HCT116 (cell line): ENCODE data around the gene OVAAL. TPM values are rescaled to one million over a fixed set of nuclear protein-coding genes. Genes with fewer than 3 reads are reported as not detected.

ENCODE experiments used
- ATAC-seq: fragments of 200-7000 bp; cut with Tn5 transposase; 2 replicates; pipeline ENCODE4 v1.9.1; 2020; ENCODE audit warnings: mild to moderate bottlenecking, moderate library complexity
- BruUV-seq: library from RNA; stranded (reverse); fragments of 400-500 nt; replicated peaks from 2 replicates; lab custom pipeline; 2021; lab: Mats Ljungman, UMichigan
- CTCF ChIA-PET: fragments of 300-600 bp; sonication (Branson Sonifier 250); formaldehyde crosslinking; loops from one replicate; lab custom pipeline; 2021; ENCODE audit warnings: antibody characterized with exemption; lab: Charles Lee
- POLR2A ChIA-PET: fragments of 300-600, 350-600 bp; sonication (Branson Sonifier 250); formaldehyde crosslinking; loops from one replicate; lab custom pipeline; 2021; ENCODE audit warnings: antibody characterized with exemption; lab: Charles Lee
- RAD21 ChIA-PET, 2 experiments: fragments of 300-600 bp; sonication (Branson Sonifier 250); formaldehyde crosslinking; loops; one replicate each; lab custom pipeline; 2023; ENCODE audit warnings: low total read pairs in 2 of 2; ENCODE audit not compliant: uncharacterized antibody in 2 of 2, unreplicated experiment in 2 of 2, low non-redundant PET in 1 of 2; lab: Charles Lee
- DNase-seq: peaks from one replicate; pipeline ENCODE4 v3.0.0-alpha.2; 2010; ENCODE audit warnings: low read depth, low spot score
- H2AFZ ChIP-seq: fragments of 200-600 bp; shearing (Covaris generic), sonication (generic); 2 replicates; pipeline ENCODE4 v1.6.1; 2017; ENCODE audit warnings: low read depth, mixed run types, mixed read lengths, antibody characterized with exemption, low read length; ENCODE audit not compliant: poor library complexity, severe bottlenecking
- H3K27ac ChIP-seq: 2 replicates; pipeline ENCODE4 v1.5.1; 2012; ENCODE audit warnings: low read depth, low read length
- H3K27me3 ChIP-seq: fragments of 200-600 bp; sonication (generic); 2 replicates; pipeline ENCODE4 v1.6.1; 2016; ENCODE audit warnings: mixed run types, low read length, mixed read lengths; ENCODE audit not compliant: insufficient read depth
- H3K36me3 ChIP-seq, 2 experiments: fragments of 200-500 bp in 1 of 2; fragments of 200-600 bp in 1 of 2; sonication (Bioruptor generic) in 1 of 2; sonication (generic) in 1 of 2; 2 replicates each; pipeline versions ENCODE4 v1.5.1 to v1.6.1; 2014 to 2016; ENCODE audit warnings: low read length in 2 of 2, inconsistent platforms in 1 of 2, mixed read lengths in 1 of 2, mixed run types in 1 of 2; ENCODE audit not compliant: insufficient read depth in 2 of 2, control insufficient read depth in 1 of 2
- H3K4me1 ChIP-seq, 2 experiments: fragments of 200-600 bp in 1 of 2; sonication (generic) in 1 of 2; 2 replicates each; pipeline versions ENCODE4 v1.5.1 to v1.6.1; 2012 to 2017; ENCODE audit warnings: low read length in 2 of 2, inconsistent platforms in 1 of 2, mild to moderate bottlenecking in 1 of 2, mixed read lengths in 1 of 2, mixed run types in 1 of 2, moderate library complexity in 1 of 2; ENCODE audit not compliant: insufficient read depth in 2 of 2, control insufficient read depth in 1 of 2
- H3K4me2 ChIP-seq: fragments of 200-600 bp; sonication (generic); 2 replicates; pipeline ENCODE4 v1.6.1; 2017; ENCODE audit warnings: mixed run types, low read length, mixed read lengths
- H3K4me3 ChIP-seq, 2 experiments: fragments of 200-600 bp in 1 of 2; sonication (generic) in 1 of 2; replicated peaks in 1 of 2; 2 replicates each; pipeline ENCODE4 v1.5.1; 2011 to 2016; ENCODE audit warnings: low read length in 2 of 2, control low read depth in 1 of 2, low read depth in 1 of 2, mild to moderate bottlenecking in 1 of 2, mixed read lengths in 1 of 2, mixed run types in 1 of 2
- H3K79me2 ChIP-seq: fragments of 200-600 bp; sonication (generic); 2 replicates; pipeline ENCODE4 v1.6.1; 2017; ENCODE audit warnings: mild to moderate bottlenecking, mixed run types, low read length, moderate library complexity, mixed read lengths; ENCODE audit not compliant: insufficient read depth
- H3K9ac ChIP-seq: fragments of 200-600 bp; sonication (generic); 2 replicates; pipeline ENCODE4 v1.6.1; 2016; ENCODE audit warnings: low read length, mixed read lengths
- H3K9me2 ChIP-seq: fragments of 200-600 bp; sonication (generic), shearing (Covaris generic); 2 replicates; pipeline ENCODE4 v1.6.1; 2017; ENCODE audit warnings: mixed run types, mild to moderate bottlenecking, moderate library complexity; ENCODE audit not compliant: insufficient read depth
- H3K9me3 ChIP-seq, 2 experiments: fragments of 200-500 bp in 1 of 2; fragments of 200-600 bp in 1 of 2; sonication (Bioruptor generic) in 1 of 2; sonication (generic) in 1 of 2; 2 replicates each; pipeline ENCODE4 v1.6.1; 2014 to 2017; ENCODE audit warnings: low read length in 2 of 2, mixed read lengths in 2 of 2, inconsistent platforms in 1 of 2, low read depth in 1 of 2, mild to moderate bottlenecking in 1 of 2, mixed run types in 1 of 2, moderate library complexity in 1 of 2; ENCODE audit not compliant: control insufficient read depth in 1 of 2, insufficient read depth in 1 of 2
- H4K20me1 ChIP-seq: fragments of 200-600 bp; sonication (generic), shearing (Covaris generic); 2 replicates; pipeline ENCODE4 v1.6.1; 2017; ENCODE audit warnings: mixed run types, mild to moderate bottlenecking, moderate library complexity; ENCODE audit not compliant: insufficient read depth
- CBX3 ChIP-seq: IDR thresholded peaks from 2 replicates; pipeline ENCODE4 v1.6.1; 2012; ENCODE audit warnings: low read depth
- CEBPB ChIP-seq: IDR thresholded peaks from 2 replicates; pipeline ENCODE4 v1.6.1; 2012; ENCODE audit warnings: low read depth
- EGR1 ChIP-seq: IDR thresholded peaks from 2 replicates; pipeline ENCODE4 v1.6.1; 2012; ENCODE audit warnings: low read depth
- ELF1 ChIP-seq: IDR thresholded peaks from 2 replicates; pipeline ENCODE4 v1.6.1; 2012; ENCODE audit warnings: low read depth, borderline replicate concordance
- EZH2 ChIP-seq: fragments of 200-600 bp; sonication (generic); IDR thresholded peaks from 2 replicates; pipeline ENCODE4 v1.6.1; 2017; ENCODE audit warnings: antibody characterized with exemption, mixed run types
- EZH2phosphoT487 ChIP-seq: fragments of 200-600 bp; IDR thresholded peaks from 2 replicates; pipeline ENCODE4 v1.6.1; 2018; ENCODE audit warnings: antibody characterized with exemption, borderline replicate concordance
- FOSL1 ChIP-seq: IDR thresholded peaks from 2 replicates; pipeline ENCODE4 v1.6.1; 2012; ENCODE audit warnings: low read depth
- JUND ChIP-seq: IDR thresholded peaks from 2 replicates; pipeline ENCODE4 v1.6.1; 2012
- POLR2A ChIP-seq: IDR thresholded peaks from 2 replicates; pipeline ENCODE4 v1.7.0; 2011; ENCODE audit warnings: borderline replicate concordance; ENCODE audit not compliant: insufficient read depth, insufficient read length; ENCODE audit errors: extremely low read depth
- RAD21 ChIP-seq: IDR thresholded peaks from 2 replicates; pipeline ENCODE4 v1.6.1; 2012; ENCODE audit warnings: low read depth, mild to moderate bottlenecking
- SIN3A ChIP-seq: IDR thresholded peaks from 2 replicates; pipeline ENCODE4 v1.6.1; 2012; ENCODE audit warnings: low read depth
- SRF ChIP-seq: IDR thresholded peaks from 2 replicates; pipeline ENCODE4 v1.6.1; 2012; ENCODE audit warnings: low read depth
- YY1 ChIP-seq: IDR thresholded peaks from 2 replicates; pipeline ENCODE4 v1.6.1; 2011; ENCODE audit warnings: low read length, low read depth, moderate library complexity, mild to moderate bottlenecking; ENCODE audit not compliant: insufficient replicate concordance; ENCODE audit errors: extremely low read depth
- ZFX ChIP-seq: fragments of 450-650 bp; IDR thresholded peaks from 2 replicates; pipeline ENCODE4 v1.6.1; 2017
- ZNF274 ChIP-seq: fragments of 200-500 bp; sonication (Bioruptor generic); IDR thresholded peaks from 2 replicates; pipeline ENCODE4 v1.6.1; 2014; ENCODE audit warnings: mild to moderate bottlenecking, low read depth, low read length, inconsistent platforms
- intact Hi-C: fragments of 100-400 bp; cut with micrococcal nuclease; formaldehyde crosslinking; loops from 2 replicates; pipeline ENCODE4 v1.10.0; 2022
- total RNA-seq: library from RNA; stranded (reverse); gene quantifications from one replicate; pipeline ENCODE4 v1.2.1, GENCODE V29; 2021; ENCODE audit not compliant: unreplicated experiment
- TF ChIP-seq, protein P1 (sequence below): IDR thresholded peaks from 2 replicates; pipeline ENCODE4 v1.6.1; 2012
- TF ChIP-seq, protein P2 (sequence below): IDR thresholded peaks from 2 replicates; pipeline ENCODE4 v1.6.1; 2012
- TF ChIP-seq, protein P3 (sequence below): IDR thresholded peaks from 2 replicates; pipeline ENCODE4 v1.6.1; 2011; ENCODE audit warnings: mild to moderate bottlenecking, low read length, moderate library complexity; ENCODE audit not compliant: insufficient replicate concordance; ENCODE audit errors: extremely low read depth
- TF ChIP-seq, protein P4 (sequence below): IDR thresholded peaks from 2 replicates; pipeline ENCODE4 v1.6.1; 2012; ENCODE audit warnings: low read depth

The OVAAL gene
- total RNA-seq, 1 experiment from 2014 or later: not detected

DNA sequence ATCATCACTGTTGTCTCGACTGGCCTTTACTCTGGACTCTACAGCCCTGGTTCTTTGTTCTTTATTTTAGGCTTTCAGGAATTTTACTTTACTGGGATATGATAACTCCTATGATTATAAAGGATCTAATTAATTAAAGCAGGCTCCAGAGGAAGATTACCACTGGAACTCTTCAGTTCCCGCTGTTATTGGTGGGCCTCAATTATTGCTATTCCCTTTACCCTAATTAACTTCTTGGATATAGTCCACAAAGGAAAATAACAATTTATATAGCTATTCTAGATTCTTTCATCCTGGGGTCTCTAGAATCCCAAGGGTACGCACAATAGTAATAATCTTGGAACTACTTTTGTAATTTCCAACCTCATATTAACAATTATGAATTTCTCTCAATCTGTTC is 8.5 kb upstream of the OVAAL start:
- Histone ChIP-seq H3K36me3 (no peaks in the 10 kb centered on the region), H2AFZ (no peak overlapping the region), H3K9me3 (no peaks in the 10 kb centered on the region), H3K4me3 (no peak overlapping the region), H4K20me1 (no peaks in the 10 kb centered on the region), H3K4me1 (no peaks in the 10 kb centered on the region), H3K79me2 (no peaks in the 10 kb centered on the region), H3K27me3 (no peaks in the 10 kb centered on the region), H3K9me2 (no peaks in the 10 kb centered on the region), H3K27ac (no peak overlapping the region), H3K4me2 (no peak overlapping the region)
- intact Hi-C loops: no loop called here
- no TSS peak for BruUV-seq
- no peak for DNase-seq
- RAD21 ChIA-PET: interaction anchor here in 1 of 2 experiments (0.7 kb wide), 1 partner anchor 642 kb away, joined by 3 read pairs; no protein-coding TSS in a partner anchor
- CTCF ChIA-PET: interaction anchor here (1.0 kb wide), 1 partner anchor 34 kb away, joined by 3 read pairs; no protein-coding TSS in a partner anchor
- POLR2A ChIA-PET: no interaction called here
- no peak for ATAC-seq
- TF ChIP-seq, protein P1, sequence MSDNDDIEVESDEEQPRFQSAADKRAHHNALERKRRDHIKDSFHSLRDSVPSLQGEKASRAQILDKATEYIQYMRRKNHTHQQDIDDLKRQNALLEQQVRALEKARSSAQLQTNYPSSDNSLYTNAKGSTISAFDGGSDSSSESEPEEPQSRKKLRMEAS: no peak
- TF ChIP-seq ELF1 (no peak), POLR2A (no peak), ZFX (no peak), RAD21 (no peak), YY1 (no peak), EZH2 (no peak), ZNF274 (no peak), CBX3 (no peak), SIN3A (no peak), FOSL1 (no peak), EGR1 (no peak), SRF (no peak), JUND (no peak), EZH2phosphoT487 (no peak), CEBPB (no peak)
- TF ChIP-seq, protein P2, sequence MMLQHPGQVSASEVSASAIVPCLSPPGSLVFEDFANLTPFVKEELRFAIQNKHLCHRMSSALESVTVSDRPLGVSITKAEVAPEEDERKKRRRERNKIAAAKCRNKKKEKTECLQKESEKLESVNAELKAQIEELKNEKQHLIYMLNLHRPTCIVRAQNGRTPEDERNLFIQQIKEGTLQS: no peak
- TF ChIP-seq, protein P3, sequence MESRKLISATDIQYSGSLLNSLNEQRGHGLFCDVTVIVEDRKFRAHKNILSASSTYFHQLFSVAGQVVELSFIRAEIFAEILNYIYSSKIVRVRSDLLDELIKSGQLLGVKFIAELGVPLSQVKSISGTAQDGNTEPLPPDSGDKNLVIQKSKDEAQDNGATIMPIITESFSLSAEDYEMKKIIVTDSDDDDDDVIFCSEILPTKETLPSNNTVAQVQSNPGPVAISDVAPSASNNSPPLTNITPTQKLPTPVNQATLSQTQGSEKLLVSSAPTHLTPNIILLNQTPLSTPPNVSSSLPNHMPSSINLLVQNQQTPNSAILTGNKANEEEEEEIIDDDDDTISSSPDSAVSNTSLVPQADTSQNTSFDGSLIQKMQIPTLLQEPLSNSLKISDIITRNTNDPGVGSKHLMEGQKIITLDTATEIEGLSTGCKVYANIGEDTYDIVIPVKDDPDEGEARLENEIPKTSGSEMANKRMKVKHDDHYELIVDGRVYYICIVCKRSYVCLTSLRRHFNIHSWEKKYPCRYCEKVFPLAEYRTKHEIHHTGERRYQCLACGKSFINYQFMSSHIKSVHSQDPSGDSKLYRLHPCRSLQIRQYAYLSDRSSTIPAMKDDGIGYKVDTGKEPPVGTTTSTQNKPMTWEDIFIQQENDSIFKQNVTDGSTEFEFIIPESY: no peak
- TF ChIP-seq, protein P4, sequence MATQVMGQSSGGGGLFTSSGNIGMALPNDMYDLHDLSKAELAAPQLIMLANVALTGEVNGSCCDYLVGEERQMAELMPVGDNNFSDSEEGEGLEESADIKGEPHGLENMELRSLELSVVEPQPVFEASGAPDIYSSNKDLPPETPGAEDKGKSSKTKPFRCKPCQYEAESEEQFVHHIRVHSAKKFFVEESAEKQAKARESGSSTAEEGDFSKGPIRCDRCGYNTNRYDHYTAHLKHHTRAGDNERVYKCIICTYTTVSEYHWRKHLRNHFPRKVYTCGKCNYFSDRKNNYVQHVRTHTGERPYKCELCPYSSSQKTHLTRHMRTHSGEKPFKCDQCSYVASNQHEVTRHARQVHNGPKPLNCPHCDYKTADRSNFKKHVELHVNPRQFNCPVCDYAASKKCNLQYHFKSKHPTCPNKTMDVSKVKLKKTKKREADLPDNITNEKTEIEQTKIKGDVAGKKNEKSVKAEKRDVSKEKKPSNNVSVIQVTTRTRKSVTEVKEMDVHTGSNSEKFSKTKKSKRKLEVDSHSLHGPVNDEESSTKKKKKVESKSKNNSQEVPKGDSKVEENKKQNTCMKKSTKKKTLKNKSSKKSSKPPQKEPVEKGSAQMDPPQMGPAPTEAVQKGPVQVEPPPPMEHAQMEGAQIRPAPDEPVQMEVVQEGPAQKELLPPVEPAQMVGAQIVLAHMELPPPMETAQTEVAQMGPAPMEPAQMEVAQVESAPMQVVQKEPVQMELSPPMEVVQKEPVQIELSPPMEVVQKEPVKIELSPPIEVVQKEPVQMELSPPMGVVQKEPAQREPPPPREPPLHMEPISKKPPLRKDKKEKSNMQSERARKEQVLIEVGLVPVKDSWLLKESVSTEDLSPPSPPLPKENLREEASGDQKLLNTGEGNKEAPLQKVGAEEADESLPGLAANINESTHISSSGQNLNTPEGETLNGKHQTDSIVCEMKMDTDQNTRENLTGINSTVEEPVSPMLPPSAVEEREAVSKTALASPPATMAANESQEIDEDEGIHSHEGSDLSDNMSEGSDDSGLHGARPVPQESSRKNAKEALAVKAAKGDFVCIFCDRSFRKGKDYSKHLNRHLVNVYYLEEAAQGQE: no peak
- TF ChIP-seq, all 23 proteins: peak for 0
- H3K9ac ChIP-seq: no peak overlapping the region
